GM19023 (cell line): ENCODE data around the gene PCDHGA7.
"Not testable (repeated sequence)": the region's sequence is repeated elsewhere in the genome, so short reads cannot be mapped to it uniquely, and the experiment has no call there.

Experiments
- ATAC-seq: cut with Tn5 transposase; IDR thresholded peaks from one replicate; pipeline ENCODE4 v1.9.1; 2021; ENCODE audit warnings: mild to moderate bottlenecking, moderate library complexity; ENCODE audit not compliant: unreplicated experiment

Gene PCDHGA7

DNA sequence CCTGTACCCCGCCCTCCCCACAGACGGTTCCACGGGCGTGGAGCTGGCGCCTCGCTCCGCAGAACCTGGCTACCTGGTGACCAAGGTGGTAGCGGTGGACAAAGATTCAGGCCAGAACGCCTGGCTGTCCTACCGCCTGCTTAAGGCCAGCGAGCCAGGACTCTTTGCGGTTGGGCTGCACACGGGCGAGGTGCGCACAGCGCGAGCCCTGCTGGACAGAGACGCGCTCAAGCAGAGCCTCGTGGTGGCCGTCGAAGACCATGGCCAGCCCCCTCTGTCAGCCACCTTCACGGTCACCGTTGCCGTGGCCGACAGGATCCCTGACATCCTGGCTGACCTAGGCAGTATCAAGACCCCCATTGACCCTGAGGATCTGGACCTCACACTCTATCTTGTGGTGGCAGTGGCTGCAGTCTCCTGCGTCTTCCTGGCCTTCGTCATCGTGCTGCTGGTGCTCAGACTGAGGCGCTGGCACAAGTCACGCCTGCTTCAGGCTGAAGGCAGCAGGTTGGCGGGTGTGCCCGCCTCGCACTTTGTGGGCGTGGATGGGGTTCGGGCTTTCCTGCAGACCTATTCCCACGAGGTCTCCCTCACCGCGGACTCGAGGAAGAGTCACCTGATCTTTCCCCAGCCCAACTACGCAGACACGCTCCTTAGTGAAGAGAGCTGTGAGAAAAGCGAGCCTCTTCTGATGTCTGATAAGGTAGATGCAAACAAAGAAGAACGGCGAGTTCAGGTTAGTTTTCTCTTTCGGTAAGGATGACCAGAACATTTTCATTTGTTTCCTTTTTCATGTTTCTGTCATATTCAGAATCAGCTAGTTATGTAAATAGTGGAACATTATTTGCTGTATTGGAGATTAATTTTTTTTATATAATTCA, 16.3 kb upstream of the PCDHGA7 start:
- no peak for ATAC-seq

DNA sequence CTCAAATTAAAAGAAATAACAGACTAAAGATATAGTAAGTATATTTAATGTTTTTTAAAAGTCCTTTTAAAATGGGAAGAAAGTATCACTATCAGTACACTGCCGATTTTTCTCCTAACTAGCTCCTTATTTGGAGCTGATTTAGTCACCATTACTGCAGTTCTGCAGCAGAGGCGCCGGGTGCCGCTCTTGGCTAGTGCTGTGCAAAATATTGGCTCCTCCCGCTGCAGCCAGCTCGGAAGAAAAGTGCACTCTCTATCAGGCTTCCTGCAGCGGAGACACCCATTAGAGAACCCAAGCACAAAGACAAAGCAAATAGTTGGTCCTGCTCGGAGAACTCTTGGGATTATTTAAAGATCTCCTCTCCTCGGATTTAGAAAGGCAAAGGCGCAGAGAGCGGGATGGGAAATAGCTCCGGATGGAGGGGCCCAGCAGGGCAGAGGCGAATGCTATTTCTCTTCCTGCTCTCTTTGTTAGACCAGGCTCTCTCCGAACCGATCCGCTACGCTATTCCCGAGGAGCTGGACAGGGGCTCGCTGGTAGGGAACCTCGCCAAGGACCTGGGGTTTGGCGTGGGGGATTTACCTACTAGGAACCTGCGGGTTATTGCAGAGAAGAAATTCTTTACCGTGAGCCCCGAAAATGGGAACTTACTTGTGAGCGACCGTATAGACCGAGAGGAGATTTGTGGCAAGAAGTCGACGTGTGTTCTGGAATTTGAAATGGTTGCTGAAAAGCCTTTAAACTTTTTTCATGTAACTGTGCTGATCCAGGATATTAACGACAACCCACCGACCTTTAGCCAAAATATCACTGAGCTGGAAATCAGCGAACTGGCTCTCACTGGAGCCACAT, 12.3 kb upstream of the PCDHGA7 start, which contains the start of gene PCDHGB3:
Gene PCDHGB3, plus strand, starts transcription at position 249 of the 855 bp plus-strand sequence. Its CDS starts 153 bp downstream, at position 402.
- peak; percentile 96 for ATAC-seq

DNA sequence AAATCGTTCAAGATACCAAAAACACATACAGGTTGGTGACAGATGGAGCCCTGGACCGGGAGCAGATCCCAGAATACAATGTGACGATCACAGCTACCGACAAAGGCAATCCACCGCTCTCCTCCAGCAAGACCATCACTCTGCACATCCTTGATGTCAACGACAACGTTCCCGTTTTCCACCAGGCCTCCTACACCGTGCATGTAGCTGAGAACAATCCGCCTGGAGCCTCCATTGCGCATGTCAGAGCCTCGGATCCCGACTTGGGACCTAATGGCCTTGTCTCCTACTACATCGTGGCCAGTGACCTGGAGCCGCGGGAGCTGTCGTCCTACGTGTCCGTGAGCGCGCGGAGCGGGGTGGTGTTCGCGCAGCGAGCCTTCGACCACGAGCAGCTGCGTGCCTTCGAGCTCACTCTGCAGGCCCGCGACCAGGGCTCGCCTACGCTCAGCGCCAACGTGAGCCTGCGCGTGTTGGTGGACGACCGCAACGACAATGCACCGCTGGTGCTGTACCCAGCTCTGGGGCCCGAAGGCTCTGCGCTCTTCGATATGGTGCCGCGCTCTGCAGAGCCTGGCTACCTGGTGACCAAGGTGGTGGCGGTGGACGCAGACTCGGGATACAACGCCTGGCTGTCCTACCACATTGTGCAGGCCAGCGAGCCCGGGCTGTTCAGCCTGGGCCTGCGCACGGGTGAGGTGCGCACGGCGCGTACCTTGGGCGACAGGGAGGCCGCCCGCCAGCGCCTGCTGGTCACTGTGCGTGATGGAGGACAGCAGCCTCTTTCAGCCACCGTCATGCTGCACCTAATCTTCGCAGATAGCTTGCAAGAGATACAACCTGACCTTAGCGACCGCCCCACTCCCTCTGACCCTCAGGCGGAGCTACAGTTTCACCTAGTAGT, 10.7 kb upstream of the PCDHGA7 start:
- ATAC-seq: no peak

DNA sequence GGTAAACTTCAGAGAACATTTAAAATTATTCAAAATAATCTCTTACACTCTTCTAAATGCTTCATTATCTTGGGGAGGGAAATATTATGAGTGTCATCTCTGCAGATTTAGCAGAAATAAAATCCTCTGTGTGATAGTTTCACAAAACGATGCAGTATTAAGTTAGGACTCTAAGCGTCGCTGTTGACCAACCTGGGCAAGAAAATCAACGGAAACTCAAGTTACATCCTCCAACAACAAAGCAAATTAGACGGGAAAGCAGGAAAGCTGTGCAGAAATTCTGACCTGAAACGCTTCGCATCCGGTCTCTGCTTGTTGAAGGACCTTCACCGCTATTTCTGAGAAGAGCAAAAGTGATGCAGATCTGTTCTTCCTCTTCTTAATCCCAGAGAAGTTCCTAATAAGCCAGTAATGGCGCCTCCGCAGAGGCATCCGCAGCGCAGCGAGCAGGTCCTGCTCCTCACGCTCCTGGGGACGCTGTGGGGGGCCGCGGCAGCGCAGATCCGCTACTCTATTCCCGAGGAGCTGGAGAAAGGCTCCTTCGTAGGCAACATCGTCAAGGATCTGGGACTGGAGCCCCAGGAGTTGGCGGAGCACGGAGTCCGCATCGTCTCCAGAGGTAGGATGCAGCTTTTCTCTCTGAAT, 8.7 kb upstream of the PCDHGA7 start, which contains the start of gene PCDHGA6:
Gene PCDHGA6, plus strand, starts transcription at position 219 of the 645 bp plus-strand sequence. Its CDS starts 193 bp downstream, at position 412.
- no peak for ATAC-seq

DNA sequence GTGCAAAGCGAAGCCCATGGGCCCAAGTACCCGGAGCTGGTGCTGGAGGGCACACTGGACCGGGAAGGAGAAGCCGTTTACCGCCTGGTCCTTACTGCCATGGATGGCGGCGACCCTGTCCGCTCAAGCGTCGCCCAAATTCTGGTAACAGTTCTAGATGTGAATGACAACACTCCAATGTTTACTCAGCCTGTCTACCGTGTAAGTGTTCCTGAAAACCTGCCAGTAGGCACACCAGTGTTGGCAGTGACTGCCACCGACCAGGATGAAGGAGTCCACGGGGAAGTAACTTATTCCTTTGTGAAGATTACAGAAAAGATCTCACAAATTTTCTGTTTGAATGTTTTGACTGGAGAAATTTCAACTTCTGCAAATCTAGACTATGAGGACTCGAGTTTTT, 7.9 kb upstream of the PCDHGA7 start:
- ATAC-seq: no peak

DNA sequence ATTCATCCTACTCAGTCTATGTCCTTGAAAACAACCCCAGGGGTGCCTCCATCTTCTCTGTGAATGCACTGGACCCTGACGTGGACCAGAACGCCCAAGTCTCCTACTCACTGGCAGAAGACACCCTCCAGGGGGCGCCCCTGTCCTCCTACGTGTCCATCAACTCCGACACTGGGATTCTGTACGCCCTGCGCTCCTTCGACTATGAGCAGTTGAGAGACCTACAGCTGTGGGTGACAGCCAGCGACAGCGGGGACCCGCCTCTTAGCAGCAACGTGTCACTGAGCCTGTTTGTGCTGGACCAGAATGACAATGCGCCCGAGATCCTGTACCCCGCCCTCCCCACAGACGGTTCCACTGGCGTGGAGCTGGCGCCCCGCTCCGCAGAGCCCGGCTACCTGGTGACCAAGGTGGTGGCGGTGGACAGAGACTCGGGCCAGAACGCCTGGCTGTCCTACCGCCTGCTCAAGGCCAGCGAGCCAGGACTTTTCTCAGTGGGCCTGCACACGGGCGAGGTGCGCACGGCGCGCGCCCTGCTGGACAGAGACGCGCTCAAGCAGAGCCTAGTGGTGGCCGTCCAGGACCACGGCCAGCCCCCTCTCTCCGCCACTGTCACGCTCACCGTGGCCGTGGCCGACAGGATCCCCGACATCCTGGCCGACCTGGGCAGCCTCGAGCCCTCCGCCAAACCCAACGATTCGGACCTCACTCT, 6.9 kb upstream of the PCDHGA7 start:
- not testable (repeated sequence) for ATAC-seq

DNA sequence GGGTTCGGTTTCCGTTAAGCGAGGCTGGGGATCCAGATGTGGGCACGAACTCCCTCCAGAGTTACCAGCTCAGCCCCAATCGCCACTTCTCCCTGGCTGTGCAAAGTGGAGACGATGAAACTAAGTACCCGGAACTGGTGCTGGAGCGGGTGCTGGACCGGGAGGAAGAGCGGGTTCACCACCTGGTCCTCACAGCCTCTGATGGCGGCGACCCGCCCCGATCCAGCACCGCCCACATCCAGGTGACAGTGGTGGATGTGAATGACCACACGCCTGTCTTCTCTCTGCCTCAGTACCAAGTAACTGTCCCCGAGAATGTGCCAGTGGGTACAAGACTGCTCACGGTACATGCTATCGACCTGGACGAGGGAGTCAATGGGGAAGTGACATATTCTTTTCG, 803 bp downstream of the PCDHGA7 start:
- no peak for ATAC-seq

DNA sequence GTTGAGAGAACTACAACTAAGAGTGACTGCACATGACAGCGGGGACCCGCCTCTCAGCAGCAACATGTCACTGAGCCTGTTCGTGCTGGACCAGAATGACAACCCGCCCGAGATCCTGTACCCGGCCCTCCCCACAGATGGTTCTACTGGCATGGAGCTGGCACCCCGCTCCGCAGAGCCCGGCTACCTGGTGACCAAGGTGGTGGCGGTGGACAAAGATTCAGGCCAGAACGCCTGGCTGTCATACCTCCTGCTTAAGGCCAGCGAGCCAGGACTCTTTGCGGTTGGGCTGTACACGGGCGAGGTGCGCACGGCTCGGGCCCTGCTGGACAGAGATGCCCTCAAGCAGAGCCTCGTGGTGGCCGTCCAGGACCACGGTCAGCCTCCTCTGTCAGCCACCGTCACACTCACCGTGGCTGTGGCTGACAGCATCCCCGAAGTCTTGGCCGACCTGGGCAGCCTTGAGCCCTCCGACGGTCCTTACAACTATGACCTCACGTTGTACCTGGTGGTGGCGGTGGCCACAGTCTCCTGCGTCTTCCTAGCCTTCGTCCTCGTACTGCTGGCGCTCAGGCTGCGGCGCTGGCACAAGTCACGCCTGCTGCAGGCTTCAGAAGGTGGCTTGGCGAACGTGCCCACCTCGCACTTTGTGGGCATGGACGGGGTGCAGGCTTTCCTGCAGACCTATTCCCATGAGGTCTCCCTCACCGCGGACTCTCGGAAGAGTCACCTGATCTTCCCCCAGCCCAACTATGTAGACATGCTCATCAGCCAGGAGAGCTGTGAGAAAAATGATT, 2.1 kb downstream of the PCDHGA7 start:
- ATAC-seq: no peak

DNA sequence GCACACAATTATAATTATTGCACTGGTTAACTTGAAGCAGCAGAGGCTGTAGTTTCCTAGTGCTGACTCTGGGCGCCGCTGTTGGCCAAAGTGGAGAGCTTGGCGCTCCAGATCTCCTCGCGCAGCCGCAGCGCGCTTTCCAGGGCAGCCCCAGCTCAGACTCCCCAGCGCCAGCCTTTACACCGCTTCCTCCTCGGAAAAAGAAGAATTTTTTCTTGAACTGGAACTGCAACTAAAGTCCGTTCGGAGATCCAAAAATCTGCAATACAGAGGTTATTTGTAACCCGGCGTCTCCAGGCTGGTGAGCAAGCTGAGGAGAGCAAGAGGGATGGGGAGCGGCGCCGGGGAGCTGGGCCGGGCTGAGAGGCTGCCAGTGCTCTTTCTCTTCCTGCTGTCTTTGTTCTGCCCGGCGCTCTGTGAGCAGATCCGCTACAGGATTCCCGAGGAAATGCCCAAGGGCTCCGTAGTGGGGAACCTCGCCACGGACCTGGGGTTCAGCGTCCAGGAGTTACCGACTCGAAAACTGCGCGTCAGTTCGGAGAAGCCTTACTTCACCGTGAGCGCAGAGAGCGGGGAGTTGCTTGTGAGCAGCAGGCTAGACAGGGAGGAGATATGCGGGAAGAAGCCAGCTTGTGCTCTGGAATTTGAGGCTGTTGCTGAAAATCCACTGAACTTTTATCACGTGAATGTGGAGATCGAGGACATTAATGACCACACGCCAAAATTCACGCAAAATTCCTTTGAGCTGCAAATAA, 5.2 kb downstream of the PCDHGA7 start, which contains the start of gene PCDHGB4:
Gene PCDHGB4, plus strand, starts transcription at position 142 of the 755 bp plus-strand sequence. Its CDS starts 187 bp downstream, at position 329.
- ATAC-seq: peak; percentile 70

DNA sequence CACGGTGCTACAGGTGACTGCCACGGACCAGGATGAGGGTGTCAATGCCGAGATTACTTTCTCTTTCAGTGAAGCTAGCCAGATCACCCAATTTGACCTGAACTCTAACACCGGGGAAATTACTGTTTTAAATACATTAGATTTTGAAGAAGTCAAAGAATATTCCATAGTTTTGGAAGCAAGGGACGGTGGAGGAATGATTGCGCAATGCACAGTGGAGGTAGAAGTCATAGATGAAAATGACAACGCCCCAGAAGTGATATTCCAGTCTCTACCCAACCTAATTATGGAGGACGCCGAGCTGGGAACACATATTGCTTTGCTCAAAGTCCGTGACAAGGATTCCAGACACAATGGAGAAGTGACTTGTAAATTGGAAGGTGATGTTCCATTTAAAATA, 6.1 kb downstream of the PCDHGA7 start:
- no peak for ATAC-seq

DNA sequence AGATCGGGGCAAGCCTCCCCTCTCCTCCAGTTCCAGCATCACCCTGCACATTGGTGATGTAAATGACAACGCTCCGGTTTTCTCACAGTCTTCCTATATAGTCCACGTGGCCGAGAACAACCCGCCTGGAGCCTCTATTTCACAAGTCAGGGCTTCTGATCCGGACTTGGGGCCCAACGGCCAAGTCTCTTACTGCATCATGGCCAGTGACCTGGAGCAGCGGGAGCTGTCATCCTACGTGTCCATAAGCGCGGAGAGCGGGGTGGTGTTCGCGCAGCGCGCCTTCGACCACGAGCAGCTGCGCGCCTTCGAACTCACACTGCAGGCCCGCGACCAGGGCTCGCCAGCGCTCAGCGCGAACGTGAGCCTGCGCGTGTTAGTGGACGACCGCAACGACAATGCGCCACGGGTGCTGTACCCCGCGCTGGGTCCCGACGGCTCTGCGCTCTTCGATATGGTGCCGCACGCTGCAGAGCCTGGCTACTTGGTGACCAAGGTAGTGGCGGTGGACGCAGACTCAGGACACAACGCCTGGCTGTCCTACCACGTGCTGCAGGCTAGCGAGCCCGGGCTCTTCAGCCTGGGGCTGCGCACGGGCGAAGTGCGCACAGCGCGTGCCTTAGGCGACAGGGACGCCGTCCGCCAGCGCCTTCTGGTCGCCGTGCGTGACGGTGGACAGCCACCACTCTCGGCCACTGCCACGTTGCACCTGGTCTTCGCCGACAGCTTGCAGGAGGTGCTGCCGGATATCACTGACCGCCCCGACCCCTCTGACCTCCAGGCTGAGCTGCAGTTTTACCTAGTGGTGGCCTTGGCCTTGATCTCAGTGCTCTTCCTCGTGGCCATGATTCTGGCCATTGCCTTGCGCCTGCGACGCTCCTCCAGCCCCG, 6.9 kb downstream of the PCDHGA7 start:
- ATAC-seq: no peak

DNA sequence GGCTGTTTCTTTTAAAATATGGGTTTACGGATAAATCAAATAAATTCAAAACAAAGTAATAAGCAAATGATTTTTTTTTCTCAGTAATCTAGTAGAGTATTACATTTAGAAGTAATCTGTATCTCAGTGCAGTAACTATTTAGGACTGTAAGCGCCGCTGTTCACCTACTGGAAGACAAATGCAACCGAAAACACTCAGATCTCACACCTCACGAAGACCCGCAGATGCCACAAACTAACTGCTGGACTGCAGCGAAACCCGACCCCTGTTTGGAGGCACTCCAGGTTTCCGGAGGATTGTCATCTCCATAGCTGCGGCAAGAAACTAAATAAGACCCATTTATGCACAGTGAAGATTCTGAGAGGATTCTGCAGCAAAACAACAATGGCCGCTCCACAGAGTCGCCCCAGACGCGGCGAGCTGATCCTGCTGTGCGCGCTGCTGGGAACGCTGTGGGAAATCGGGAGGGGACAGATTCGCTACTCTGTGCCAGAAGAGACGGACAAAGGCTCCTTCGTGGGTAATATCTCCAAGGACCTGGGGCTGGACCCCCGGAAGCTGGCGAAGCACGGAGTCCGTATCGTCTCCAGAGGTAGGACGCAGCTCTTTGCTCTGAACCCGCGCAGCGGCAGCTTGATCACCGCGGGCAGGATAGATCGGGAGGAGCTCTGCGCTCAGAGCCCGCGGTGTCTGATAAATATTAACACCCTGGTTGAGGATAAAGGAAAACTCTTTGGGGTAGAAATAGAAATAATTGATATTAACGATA, 10.1 kb downstream of the PCDHGA7 start, which contains the start of gene PCDHGA8:
Gene PCDHGA8, plus strand, starts transcription at position 205 of the 770 bp plus-strand sequence. Its CDS starts 181 bp downstream, at position 386.
- no peak for ATAC-seq

DNA sequence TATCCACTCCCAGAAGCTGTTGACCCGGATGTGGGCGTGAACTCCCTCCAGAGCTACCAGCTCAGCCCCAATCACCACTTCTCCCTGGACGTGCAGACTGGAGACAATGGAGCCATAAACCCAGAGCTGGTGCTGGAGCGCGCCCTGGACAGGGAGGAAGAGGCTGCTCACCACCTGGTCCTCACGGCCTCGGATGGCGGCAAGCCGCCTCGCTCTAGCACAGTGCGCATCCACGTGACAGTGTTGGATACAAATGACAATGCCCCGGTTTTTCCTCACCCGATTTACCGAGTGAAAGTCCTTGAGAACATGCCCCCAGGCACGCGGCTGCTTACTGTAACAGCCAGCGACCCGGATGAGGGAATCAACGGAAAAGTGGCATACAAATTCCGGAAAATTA, 10.7 kb downstream of the PCDHGA7 start:
- ATAC-seq: no peak

DNA sequence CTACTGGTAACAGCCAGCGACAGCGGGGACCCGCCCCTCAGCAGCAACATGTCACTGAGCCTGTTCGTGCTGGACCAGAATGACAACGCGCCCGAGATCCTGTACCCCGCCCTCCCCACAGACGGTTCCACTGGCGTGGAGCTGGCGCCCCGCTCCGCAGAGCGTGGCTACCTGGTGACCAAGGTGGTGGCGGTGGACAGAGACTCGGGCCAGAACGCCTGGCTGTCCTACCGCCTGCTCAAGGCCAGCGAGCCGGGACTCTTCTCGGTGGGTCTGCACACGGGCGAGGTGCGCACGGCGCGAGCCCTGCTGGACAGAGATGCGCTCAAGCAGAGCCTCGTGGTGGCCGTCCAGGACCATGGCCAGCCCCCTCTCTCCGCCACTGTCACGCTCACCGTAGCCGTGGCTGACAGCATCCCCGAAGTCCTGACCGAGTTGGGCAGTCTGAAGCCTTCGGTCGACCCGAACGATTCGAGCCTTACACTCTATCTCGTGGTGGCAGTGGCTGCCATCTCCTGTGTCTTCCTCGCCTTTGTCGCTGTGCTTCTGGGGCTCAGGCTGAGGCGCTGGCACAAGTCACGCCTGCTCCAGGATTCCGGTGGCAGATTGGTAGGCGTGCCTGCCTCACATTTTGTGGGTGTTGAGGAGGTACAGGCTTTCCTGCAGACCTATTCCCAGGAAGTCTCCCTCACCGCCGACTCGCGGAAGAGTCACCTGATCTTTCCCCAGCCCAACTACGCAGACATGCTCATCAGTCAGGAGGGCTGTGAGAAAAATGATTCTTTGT, 12.1 kb downstream of the PCDHGA7 start:
- not testable (repeated sequence) for ATAC-seq
